CD4-positive, alpha-beta T cell treated with Interleukin-4 for 4 hours (primary cell): Measurements from ENCODE around the gene CCNY.
"Not testable (repeated sequence)": the region's sequence is repeated elsewhere in the genome, so short reads cannot be mapped to it uniquely, and the experiment has no call there.

Experiments used
- DNase-seq: peaks from one replicate; pipeline ENCODE4 v3.0.0-alpha.2; 2020

Gene CCNY

GRCh38 chr10:35336084-35336831 lies at the start of gene CCNY:
Gene CCNY, plus strand, starts transcription at chr10:35336509. Its CDS starts 545 bp downstream, at chr10:35337054.
- peak; percentile 64 for DNase-seq

GRCh38 chr10:35289198-35289597 lies 47.1 kb upstream of the CCNY start:
- DNase-seq, result no peak

- DNase-seq, result no peak
These were observed 41.8 kb upstream of the CCNY start for GRCh38 chr10:35294506-35294905.

- DNase-seq, result no peak
These were observed 37.3 kb upstream of the CCNY start for GRCh38 chr10:35299016-35299415.

- DNase-seq, result peak; percentile 25
These were observed 36.1 kb upstream of the CCNY start for GRCh38 chr10:35300063-35300699.

DNA sequence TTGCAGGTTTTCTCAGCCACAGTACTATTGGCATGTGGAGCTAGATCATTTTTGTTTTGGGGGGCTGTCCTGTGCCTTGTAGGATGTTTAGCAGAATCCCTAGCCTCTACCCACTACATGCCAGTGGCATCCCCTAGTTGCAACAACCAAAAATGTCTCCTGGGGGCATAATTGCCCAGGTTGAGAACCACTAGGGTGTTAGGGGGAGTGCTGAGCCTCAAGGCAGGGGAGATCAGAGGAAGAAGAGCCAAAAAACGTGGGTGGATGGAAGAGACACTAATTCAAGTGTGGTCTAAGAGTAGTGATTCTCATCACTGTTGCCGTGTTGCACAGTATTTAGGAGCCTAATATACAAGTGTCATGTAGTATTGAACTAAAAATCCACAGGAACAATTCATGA lies 31.7 kb upstream of the CCNY start:
- no peak for DNase-seq

- no peak for DNase-seq
These were observed 29.5 kb upstream of the CCNY start for GRCh38 chr10:35306852-35307251.

DNA sequence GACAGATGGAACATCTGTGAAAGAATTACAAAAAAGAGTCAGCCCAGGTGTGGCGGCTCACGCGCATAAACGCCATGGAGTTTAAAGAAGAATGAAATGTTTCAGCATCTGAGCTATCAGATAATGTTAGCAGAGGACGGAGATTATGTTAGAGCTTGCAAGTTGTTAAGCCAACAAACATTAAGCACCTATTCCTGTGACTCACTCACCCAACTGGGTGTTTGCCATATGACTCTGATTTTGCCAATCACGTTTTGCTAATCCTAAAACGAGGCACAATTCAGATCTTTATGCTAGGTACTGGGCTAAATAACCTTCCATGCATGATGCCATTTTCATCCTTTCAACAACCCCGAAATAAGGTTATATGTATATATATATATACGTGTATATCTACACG lies 29.0 kb upstream of the CCNY start:
- no peak for DNase-seq

DNA sequence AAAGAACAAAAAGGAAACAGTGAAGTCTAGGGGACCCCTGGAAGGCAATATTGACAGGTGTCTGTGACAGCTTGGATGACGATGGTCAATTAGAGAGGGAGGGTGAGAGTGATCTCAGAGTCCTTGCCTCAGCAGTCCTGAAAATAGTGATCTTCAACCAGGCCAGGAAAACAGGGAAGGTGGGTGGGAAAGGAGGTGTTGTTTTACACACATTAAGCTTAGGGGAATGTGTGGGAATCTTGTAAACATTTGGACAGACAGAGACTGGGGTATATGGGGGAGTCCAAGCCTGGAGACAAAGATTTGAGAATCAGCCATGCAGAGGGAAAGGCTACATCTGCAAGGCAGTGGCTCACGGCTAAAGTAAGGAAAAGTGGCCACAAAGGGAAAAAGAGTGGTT lies 27.5 kb upstream of the CCNY start:
- DNase-seq, result no peak

DNA sequence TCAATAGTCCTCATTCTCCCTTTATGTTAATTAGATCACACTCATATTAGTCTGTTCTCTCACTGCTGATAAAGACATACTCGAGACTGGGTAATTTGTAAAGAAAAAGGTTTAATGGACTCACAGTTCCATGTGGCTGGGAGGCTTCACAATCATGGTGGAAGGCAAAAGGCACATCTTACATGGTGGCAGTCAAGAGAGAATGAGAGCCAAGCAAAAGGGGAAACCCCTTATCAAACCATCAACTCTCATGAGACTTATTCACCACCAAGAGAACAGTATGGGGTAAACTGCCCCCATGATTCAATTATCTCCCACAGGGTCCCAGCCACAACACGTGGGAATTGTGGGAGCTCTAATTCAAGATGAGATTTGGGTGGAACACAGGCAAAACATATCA lies 22.2 kb upstream of the CCNY start:
- not testable (repeated sequence) for DNase-seq

DNA sequence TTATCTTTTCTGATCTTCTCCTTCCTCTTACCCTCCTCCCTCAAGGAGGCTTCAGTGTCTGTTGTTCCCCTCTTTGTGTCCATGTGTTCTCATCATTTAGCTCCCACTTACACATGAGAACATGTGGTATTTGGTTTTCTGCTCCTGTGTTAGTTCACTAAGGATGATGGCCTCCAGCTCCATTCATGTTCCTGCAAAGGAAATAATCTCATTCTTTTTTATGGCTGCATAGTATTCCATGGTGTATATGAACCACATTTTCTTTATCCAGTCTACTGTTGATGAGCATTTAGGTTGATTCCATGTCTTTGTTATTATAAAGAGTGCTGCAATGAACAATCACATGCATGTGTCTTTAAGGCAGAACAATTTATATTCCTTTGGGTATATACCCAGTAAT lies 21.1 kb upstream of the CCNY start:
- DNase-seq, result not testable (repeated sequence)

- no peak for DNase-seq
These were observed 19.9 kb upstream of the CCNY start for GRCh38 chr10:35316218-35316967.

DNA sequence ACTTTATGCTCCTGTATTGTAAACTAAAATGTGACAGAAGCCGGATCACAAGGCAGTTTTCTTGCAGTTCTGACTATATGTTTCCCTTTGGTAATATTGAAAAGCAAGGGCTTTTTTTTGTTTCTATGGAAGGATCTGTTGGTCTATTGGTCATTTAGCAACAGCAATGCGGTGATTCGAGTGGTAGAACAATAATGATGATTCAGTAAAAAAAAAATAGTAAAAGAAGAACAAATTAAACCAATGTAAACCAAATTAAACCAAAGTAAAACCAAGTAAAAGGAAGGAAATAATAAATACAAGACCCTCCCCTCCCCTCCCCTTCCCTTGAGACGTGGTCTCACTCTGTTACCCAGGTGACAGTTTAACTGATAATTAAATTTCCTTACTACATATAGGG lies 17.8 kb upstream of the CCNY start:
- DNase-seq, result no peak

- DNase-seq, result no peak
These were observed 16.0 kb upstream of the CCNY start for GRCh38 chr10:35320341-35320740.

DNA sequence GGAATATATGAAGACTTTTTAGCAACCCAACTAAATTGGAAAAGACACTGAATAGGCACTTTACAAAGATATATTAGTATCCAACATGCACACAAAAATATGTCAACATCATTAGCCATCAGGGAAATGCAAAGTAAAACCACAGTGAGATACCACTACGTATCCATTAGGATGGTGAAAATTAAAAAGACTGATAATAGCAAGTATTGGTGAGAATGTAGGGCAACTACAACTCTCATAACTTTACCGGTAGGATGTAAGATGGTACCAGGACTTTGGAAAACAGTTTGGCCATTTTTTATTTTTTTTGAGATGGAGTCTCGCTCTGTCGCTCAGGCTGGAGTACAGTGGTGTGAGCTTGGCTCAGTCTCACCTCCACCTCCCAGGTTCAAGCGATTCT lies 13.7 kb upstream of the CCNY start:
- DNase-seq, result no peak

DNA sequence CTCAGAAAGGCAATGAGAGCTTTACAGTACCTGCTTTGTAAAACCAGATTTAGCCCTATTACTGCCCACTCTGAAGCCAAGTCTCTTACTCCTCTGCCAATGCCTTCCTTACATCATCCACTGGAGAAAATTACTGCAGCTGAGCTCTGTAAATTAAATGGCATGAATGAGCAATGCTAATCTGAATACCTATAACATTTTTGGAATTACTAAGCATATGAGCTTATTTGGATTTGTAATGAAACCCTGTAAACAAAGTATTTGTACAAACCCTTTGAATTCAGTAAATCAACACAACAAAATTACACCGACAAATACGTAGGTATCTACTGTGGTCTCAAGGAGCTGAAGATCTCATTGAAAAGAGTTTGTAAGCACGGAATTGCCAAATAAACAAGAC lies 12.1 kb upstream of the CCNY start:
- DNase-seq, result no peak

GRCh38 chr10:35326466-35327235 lies 9.7 kb upstream of the CCNY start:
- DNase-seq, result no peak

DNA sequence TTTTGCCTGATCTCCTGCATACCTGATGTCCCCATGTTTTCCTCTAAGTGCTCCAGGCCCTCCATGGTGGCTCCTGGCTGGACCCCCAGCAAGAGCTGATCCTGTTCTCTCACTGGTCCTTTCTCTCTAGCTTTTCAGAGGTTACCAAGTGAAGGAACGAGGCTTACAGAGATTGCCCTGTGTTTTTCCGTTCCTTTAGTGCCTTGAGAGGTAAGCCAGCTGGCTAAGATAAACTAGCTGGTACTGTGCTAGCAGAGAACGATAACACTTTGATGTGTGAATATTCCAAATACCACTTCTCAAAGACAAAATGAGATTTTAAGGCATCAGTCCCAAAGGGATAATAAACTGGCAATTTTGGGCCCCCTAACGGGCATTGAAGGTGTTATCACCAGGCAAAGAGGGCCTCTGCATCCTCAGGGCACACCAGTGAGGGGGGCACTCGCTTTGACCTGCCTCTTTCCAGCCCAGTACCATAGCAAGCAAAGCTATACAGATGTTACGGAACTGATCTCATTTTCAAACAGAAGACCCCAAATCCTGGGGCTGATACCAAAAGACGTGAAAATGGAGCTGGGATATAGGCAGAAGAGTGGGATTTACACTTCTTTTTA lies 8.4 kb upstream of the CCNY start:
- no peak for DNase-seq

DNA sequence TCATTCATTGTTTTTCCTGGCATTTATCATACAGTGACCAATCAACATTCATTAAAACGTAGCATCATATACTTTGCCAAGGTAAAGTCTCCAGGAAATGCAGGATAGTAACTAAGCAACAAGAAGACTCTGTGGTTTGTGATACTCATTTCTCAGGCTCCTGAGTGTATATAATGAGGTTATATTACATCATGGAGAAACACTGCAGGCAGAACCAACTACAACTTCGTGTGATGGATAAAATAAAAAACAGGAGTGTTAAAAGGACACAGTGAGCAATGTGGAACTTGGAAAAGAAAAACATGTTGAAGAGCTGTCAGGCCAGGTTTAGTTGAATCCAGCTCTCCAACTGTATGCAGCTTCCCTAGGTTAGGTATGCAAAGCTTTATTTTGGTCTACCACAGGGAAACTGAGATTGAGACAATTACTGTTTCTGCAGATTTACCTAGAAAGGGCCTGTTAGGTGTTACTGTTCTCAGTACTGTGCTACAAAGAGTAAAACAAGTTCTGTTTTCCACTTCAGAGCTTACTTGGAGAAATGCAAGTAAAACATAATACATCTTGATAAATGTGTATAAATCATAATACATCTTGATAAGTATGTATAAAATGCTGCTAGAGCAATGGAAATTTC lies 7.8 kb upstream of the CCNY start:
- no peak for DNase-seq

DNA sequence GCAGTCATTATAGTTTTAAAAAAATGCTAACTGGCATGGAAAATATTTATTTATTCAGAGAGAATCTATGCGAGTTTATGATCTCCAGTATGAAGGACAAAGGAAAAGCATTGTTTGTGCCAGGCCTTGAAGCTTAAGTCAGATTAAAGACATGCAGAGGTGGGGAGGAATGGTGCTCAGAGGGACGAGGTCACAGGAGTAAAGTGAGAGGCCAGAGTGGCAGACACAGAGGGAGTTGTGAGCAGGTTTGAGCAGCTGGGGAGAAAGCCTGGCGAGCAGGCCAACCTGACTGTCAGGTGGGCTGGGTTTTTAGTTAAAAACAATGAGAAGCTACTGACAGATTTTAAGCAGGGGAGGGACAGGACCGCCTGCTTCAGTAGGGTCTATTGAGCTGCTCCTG lies 6.8 kb upstream of the CCNY start:
- no peak for DNase-seq

DNA sequence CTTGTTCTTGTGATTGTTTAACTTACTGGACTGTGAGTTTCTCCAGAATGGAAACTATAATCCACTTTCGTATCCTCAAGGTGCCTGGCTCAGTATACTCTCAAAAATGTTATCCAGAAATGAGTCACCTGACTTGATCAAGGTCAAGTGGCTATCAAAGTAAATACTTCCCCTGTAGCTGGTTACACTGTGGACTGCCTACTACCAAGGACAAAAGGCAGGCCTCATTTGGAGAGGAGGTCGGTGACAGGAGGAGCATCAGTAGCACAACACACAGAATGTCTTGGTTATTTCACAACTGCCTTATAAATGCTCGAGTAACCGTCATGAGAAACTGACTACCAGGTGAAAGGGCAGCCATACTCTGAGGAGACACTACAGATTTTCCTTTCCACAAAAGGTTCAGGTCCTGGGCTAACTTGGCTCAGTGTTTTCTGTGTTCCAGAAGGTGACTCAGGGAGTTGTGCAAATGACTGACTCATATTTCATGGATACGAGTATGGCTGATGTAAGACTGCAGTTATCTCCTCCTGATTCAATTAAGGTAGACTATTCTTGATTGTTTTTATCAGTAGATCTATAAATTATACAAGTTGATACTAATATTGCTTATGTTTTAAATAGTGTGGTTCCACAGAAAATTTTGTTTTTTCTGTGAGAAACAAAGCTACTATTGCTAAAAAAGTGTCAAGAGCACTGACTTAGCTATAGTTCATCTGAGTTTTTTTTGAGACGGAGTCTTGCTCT lies 4.2 kb upstream of the CCNY start:
- DNase-seq, result no peak

DNA sequence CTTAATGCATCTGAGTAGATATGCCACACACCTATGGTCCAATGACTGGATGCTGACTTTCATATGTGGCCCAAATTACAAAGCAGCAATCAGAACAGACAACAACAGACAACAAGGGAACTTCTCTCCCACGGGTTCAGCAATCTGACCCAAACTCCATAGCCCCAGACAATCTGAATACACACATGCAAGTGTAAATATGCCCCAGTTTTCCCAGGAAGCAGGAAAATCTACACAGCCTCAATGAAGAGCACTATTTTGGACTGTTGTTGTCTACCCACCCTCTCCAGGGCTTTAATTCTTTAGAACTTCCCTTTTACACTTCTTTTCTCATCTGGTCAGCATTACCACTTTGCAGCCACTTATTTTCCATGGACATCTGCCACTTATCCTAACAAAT lies 2.0 kb upstream of the CCNY start:
- no peak for DNase-seq
